ENCODE measurements around the gene WNT3A. TPM values are rescaled to one million over a fixed set of nuclear protein-coding genes. Genes with fewer than 3 reads are reported as not detected.
"Not testable (repeated sequence)": the region's sequence is repeated elsewhere in the genome, so short reads cannot be mapped to it uniquely, and the experiment has no call there.

WNT3A gene
- polyA plus RNA-seq, 3 donors, result 0.16 to 0.47 (median 0.32) TPM

- no peak for DNase-seq (ENCODE audit: extremely low read depth in 1 of 11, low read depth in 9 of 11, low spot score in 4 of 11)
These were observed 1.8 kb downstream of the WNT3A start for GRCh38 chr1:228008391-228009115.

GRCh38 chr1:228009116-228009827, 2.5 kb downstream of the WNT3A start:
- no peak for DNase-seq (ENCODE audit: extremely low read depth in 1 of 11, low read depth in 9 of 11, low spot score in 4 of 11)

GRCh38 chr1:228009828-228010775, 3.3 kb downstream of the WNT3A start:
- DNase-seq (ENCODE audit: extremely low read depth in 1 of 11, low read depth in 9 of 11, low spot score in 4 of 11), result peak in 3 of 11 donors; percentile 33 to 53 (median 49)

- DNase-seq (ENCODE audit: extremely low read depth in 1 of 11, low read depth in 9 of 11, low spot score in 4 of 11), result no peak
These were observed 4.1 kb downstream of the WNT3A start for GRCh38 chr1:228010921-228011320.

GRCh38 chr1:228011721-228012311, 5.0 kb downstream of the WNT3A start:
- no peak for DNase-seq (ENCODE audit: extremely low read depth in 1 of 11, low read depth in 9 of 11, low spot score in 4 of 11)

- DNase-seq (ENCODE audit: extremely low read depth in 1 of 11, low read depth in 9 of 11, low spot score in 4 of 11), result no peak
These were observed 5.8 kb downstream of the WNT3A start for GRCh38 chr1:228012555-228012954.

- no peak for DNase-seq (ENCODE audit: extremely low read depth in 1 of 11, low read depth in 9 of 11, low spot score in 4 of 11)
These were observed 6.5 kb downstream of the WNT3A start for GRCh38 chr1:228013131-228013934.

- DNase-seq (ENCODE audit: extremely low read depth in 1 of 11, low read depth in 9 of 11, low spot score in 4 of 11), result no peak
These were observed 7.4 kb downstream of the WNT3A start for GRCh38 chr1:228013935-228014930.

- no peak for DNase-seq (ENCODE audit: extremely low read depth in 1 of 11, low read depth in 9 of 11, low spot score in 4 of 11)
These were observed 8.7 kb downstream of the WNT3A start for GRCh38 chr1:228015276-228016180.

- no peak for DNase-seq (ENCODE audit: extremely low read depth in 1 of 11, low read depth in 9 of 11, low spot score in 4 of 11)
These were observed 9.3 kb downstream of the WNT3A start for GRCh38 chr1:228016181-228016510.

- no peak for DNase-seq (ENCODE audit: extremely low read depth in 1 of 11, low read depth in 9 of 11, low spot score in 4 of 11)
These were observed 10.0 kb downstream of the WNT3A start for GRCh38 chr1:228016653-228017355.

GRCh38 chr1:228017356-228018124, 10.7 kb downstream of the WNT3A start:
- no peak for DNase-seq (ENCODE audit: extremely low read depth in 1 of 11, low read depth in 9 of 11, low spot score in 4 of 11)

- DNase-seq (ENCODE audit: extremely low read depth in 1 of 11, low read depth in 9 of 11, low spot score in 4 of 11), result no peak
These were observed 11.3 kb downstream of the WNT3A start for GRCh38 chr1:228018125-228018398.

- DNase-seq (ENCODE audit: extremely low read depth in 1 of 11, low read depth in 9 of 11, low spot score in 4 of 11), result no peak
These were observed 12.3 kb downstream of the WNT3A start for GRCh38 chr1:228018961-228019721.

GRCh38 chr1:228019722-228020083, 12.9 kb downstream of the WNT3A start:
- not testable (repeated sequence) for DNase-seq (ENCODE audit: extremely low read depth in 1 of 11, low read depth in 9 of 11, low spot score in 4 of 11)

Measured in renal cortex interstitium (tissue), 11 donors.